GM18508 (cell line): Measurements from ENCODE around the gene AGPAT4.

Experiments used
- ATAC-seq: cut with Tn5 transposase; IDR thresholded peaks from one replicate; pipeline ENCODE4 v1.9.1; 2021; ENCODE audit warnings: moderate number of reproducible peaks; ENCODE audit not compliant: insufficient read depth, unreplicated experiment

Gene AGPAT4

GRCh38 chr6:161150136-161150535 lies 123.7 kb downstream of the AGPAT4 start:
- ATAC-seq, result no peak

GRCh38 chr6:161143663-161144430 lies 130.0 kb downstream of the AGPAT4 start:
- no peak for ATAC-seq

GRCh38 chr6:161142957-161143296 lies 130.9 kb downstream of the AGPAT4 start:
- ATAC-seq, result no peak

GRCh38 chr6:161141173-161141572 lies 132.7 kb downstream of the AGPAT4 start:
- no peak for ATAC-seq

- ATAC-seq, result no peak
Observed at GRCh38 chr6:161140554-161140875, 133.3 kb downstream of the AGPAT4 start.

GRCh38 chr6:161139766-161140553 lies 133.9 kb downstream of the AGPAT4 start:
- no peak for ATAC-seq

- ATAC-seq, result no peak
Observed at GRCh38 chr6:161139304-161139765, 134.5 kb downstream of the AGPAT4 start.

GRCh38 chr6:161138543-161139303 lies 135.1 kb downstream of the AGPAT4 start:
- no peak for ATAC-seq

GRCh38 chr6:161137839-161138542 lies 135.9 kb downstream of the AGPAT4 start:
- ATAC-seq, result no peak

- ATAC-seq, result no peak
Observed at GRCh38 chr6:161137320-161137719, 136.5 kb downstream of the AGPAT4 start.

- ATAC-seq, result no peak
Observed at GRCh38 chr6:161136655-161137054, 137.2 kb downstream of the AGPAT4 start.

- ATAC-seq, result peak; percentile 35
Observed at GRCh38 chr6:161135695-161136591, 137.9 kb downstream of the AGPAT4 start.

- no peak for ATAC-seq
Observed at GRCh38 chr6:161134550-161135298, 139.1 kb downstream of the AGPAT4 start.

GRCh38 chr6:161133963-161134362 lies 139.9 kb downstream of the AGPAT4 start:
- no peak for ATAC-seq

- no peak for ATAC-seq
Observed at GRCh38 chr6:161132384-161132783, 141.5 kb downstream of the AGPAT4 start.

- no peak for ATAC-seq
Observed at GRCh38 chr6:161130967-161131766, 142.7 kb downstream of the AGPAT4 start.

- ATAC-seq, result no peak
Observed at GRCh38 chr6:161130541-161130940, 143.3 kb downstream of the AGPAT4 start.

- no peak for ATAC-seq
Observed at GRCh38 chr6:161128680-161129196, 145.1 kb downstream of the AGPAT4 start.
